ENCODE measurements around the gene DENND1C.
A peak's percentile ranks its signal among the peaks of the same experiment; 100 is the strongest.
"Not testable (repeated sequence)": the region's sequence is repeated elsewhere in the genome, so short reads cannot be mapped to it uniquely, and the experiment has no call there.

Gene DENND1C

DNA sequence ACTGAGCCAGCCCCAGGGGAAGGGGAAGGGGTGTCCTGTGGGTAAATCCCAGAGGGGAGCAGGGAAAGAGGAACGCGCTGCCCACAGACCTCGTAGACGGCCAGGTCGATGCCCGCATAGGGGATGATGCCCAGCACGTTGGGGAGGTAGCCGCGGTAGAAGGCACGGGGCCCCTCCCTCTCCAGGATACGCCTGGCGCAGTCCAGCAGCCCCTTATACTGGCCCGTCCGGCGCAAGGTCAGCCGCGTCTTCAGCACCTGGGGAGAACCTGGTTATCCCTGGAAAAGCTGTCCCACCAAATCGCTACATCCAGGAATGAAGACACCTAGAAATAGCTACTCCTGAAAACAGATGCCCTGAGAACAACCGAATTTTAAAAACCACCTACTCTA is 29.4 kb downstream of the DENND1C start:
- no peak for DNase-seq

DNA sequence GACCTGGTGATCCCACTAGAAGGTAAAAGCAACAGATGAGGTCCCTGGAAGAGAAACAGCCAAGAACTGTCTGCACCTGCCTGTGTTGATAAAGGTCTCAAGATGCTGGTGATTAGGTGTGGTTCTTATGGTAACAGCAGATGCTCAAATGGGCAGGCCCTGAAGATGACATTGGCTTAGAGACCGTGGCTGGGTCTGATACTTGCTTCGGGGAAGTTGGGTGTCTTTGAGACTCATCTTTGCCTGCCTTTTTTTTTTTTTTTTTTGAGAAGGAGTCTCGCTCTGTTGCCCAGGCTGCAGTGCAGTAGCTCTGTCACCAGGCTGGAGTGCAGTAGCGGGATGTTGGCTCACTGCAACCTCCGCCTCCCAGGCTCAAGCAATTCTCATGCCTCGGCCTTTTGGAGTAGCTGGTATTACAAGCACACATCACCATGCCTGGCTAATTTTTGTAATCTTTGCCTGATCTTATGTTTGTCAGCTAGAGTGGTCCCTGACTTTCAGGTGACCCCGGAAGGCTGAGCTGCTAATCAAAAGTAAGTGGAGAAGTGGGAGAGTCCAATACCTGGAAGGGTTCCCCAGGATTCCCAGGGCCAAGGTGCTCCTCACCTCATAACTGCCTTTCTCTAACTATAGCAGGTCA is 29.9 kb downstream of the DENND1C start:
- no peak for DNase-seq

DNA sequence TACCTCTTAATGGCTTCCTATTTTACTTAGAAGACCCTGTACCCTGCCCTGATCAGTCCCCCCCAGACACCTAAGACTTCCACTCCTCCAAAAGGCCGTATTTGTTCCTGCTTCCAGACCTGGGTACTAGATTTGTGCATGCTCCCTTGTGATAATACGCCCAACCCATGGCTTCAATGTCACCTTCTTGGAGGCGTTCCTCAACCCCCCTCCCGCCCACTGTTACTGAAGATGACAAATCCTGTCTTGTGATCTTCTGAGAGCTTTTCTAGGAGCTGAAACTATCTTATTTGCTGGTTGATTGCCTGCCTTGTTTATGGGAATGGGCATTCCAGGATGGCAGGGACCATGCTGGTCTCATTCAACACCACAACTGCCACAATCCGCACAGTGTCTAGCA is 31.4 kb downstream of the DENND1C start:
- no peak for DNase-seq

DNA sequence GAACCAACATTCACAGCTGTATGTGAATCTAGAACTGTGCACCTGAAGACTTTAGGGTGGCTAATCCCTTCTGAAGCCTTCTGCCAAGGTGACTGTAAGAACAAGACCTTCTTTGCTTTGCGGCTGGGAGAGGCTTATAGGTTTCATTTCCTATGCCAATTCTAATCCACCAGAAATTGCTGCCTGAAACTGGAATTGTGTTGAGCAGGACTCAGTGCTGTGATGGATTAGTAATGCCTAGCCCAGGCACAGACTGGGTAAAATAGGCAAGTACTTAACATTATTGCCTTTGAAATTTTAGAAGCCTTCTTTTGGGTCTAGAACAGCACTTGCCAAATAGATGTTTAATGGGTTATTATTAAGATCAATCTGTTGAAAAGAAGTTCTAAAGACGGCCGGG is 33.5 kb downstream of the DENND1C start:
- no peak for DNase-seq

DNA sequence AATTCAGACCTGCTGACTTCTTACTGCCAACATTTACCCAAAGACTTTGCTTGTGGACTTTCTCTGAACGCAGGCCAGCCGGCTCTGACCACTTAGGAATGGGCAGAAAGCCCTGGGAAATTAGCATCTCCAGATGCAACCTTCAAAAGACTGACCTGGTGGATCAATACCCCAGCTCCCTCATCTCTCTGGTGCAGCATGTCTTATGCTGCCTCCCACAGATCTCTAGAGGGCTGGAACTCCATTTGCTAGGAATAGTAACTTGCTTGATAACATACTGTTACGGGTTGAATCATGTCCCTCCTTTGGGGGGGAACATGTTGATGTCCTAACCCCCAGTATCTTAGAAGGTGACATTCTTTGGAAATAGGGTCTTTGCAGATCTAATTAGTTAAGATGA is 35.1 kb downstream of the DENND1C start:
- DNase-seq = no peak

DNA sequence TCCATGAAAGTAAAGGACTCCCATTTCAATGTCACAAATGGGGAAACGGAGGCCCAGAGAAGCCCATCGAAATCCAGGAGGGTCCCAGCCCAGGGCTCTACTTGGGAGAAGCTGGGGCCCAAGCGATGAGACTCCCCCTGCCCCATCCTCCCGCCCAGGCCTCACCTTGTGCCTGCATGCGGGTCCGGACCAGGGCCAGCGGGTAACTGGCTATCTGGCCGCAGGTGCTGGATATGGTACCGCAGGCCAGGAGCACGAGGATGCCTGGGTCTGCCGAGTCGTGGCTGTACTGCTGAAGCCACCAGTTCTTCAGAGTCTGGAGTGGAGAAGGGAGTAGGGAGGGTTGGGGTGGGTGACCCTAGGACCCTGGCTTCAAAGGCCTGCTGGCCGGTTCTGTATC is 37.6 kb downstream of the DENND1C start:
- DNase-seq = no peak

DNA sequence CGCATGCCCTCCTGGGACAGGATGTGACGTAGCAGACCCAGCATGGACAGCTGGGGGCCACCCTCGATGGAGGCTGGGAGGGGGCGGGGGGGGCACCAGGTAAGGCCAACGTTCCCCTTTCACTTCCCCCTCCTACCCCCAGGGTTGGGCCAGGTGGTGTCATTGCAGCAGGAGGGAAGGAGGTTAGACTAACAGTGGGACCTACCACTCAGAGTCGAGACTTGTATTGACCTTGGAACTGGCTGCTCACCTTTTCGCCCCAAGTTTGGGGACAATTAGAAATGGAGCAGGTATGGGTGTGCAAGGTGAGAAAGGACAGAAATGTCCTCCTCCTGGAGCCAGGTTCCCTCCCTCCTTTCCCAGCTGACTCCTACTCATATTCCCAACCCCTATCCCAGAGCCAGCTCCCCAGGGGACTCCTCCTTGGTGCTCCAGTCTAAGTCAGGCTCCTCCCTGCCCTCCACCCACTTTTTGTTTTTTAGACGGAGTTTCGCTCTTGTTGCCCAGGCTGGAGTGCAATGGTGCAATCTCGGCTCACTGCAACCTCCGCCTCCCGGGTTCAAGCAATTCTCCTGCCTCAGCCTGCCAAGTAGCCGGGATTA is 39.4 kb downstream of the DENND1C start:
- no peak for DNase-seq

DNA sequence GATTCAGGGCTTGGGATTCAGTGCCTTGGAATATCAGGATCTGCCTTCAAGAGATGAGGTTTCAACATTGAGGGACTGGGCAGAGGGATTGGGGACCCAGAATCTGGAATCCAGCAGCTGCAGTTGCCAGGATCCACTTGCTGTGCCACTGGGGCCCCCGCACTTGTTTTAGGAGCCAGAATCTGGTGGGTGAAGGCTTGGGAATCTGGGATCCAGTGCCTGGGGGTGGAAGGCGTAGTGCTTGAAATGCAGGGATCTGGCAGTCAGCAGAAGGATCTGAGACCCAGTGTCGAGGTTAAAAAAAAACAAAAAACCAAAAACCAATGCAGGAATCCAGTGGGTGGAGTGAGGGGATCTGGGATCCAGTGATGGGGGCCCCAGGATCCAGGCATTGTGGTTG is 40.7 kb downstream of the DENND1C start:
- no peak for DNase-seq

DNA sequence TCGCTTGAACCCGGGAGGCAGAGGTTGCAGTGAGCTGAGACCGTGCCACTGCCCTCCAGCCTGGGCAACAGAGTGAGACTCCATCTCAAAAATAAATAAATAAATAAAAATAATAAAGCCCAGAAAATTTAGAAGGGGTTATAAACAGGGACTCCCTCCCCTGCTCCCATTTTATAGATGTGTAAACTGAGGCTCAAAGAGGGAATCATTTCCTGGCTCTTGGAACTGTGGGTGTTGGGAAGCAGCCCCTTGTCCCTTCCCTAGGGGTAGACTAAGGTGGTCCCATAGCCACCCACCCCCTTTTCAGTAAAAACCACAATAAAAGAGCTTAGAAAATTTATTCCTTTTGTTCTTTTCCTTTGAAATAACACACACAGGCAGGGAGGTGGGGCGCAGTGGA is 41.8 kb downstream of the DENND1C start:
- DNase-seq = no peak

DNA sequence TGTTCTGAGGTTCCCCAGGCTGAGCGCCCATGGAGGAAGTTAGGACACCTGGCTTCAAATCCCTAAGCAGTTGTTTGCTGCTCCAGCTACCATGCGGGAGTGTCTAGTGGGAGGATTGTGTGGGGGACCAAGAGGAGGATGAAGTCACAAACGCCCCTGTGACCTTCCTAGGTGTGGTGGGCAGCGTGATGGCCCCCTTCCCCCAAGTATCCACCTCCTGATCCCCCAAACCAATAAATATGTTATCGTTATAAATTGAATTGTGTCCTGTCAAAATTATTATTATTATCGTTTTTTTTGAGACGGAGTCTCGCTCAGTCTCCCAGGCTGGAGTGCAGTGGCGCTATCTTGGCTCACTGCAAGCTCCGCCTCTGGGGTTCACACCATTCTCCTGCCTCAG is 47.9 kb downstream of the DENND1C start, which contains the start of gene SLC25A41:
TSS of gene SLC25A41 (minus strand) at position 101 of the 400 bp plus-strand sequence. CDS start at position 31, 70 bp downstream.
- no peak for DNase-seq

DNA sequence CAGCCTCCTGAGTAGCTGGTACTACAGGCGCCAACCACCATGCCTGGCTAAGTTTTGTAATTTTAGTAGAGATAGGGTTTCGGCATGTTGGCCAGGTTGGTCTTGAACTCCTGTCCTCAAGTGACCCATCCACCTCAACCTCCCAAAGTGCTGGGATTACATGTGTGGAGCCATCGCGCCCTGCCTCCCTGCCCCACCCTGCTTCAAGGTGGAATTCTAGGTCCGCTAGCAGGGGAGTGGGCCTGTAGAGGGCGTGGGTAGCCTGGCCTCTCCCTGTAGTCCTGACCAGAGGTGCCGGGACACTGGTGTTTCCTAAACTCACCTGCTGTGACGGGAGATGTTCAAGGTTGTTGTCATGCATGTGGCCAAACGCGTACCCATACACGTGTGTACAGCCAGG is 48.4 kb downstream of the DENND1C start:
- no peak for DNase-seq

DNA sequence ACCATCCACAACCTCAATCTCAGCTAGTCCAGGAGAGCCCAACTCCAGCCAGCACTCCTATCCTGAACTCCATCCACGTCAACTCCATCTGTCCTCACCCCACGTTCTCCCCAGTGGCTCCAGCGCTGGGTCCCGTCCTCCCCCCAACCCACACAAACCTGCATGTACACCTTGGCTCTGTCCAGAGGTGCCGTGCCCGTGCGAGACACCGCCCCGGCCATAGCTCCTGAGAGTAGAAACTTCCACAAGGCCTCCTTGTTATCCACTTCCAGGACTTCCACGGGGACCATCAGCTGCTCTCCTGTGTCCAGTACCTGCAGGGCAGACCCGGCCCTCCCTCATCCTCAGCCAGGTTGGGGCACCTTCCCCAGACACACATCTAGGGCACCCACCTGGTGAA is 49.7 kb downstream of the DENND1C start:
- DNase-seq = no peak

DNA sequence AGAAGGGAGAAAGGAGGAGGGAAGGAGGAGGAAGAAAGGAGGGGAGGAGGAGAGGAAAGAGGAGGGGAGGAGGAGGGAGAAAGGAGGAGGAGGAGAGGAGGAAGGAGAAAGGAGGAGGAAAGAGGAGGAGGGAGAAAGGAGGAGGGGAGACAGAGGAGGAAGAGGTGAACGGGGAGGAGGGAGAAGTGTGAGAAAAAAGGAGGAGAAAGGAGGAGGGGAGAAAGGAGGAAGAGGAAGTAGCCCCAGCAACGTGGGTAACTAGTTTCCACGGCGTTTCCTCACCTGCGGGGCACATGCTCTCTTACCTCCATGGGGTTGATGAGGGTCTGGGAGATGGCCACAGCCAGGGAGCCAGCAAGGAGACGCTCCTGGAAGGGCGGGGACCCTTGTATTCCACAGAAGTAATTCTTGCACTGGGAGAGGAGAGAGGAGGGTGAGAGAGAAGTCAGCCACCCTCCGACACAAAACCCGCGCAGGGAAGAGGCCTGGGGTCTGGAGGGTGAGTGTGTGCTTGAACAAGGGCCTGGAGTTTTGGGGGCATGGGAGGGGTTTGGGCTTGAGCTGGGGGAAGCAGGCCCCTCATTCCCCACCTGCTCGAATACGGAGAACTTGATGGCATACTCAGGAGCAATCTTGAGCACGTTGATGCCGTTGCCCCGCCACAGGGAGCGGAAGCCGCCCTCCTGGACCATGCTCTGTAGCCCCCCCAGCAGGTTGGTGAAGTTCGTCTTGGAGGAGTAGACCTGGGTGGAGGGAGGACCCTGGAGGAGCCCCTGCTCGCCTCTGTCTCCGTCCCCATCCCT is 52.0 kb downstream of the DENND1C start:
- no peak for DNase-seq

DNA sequence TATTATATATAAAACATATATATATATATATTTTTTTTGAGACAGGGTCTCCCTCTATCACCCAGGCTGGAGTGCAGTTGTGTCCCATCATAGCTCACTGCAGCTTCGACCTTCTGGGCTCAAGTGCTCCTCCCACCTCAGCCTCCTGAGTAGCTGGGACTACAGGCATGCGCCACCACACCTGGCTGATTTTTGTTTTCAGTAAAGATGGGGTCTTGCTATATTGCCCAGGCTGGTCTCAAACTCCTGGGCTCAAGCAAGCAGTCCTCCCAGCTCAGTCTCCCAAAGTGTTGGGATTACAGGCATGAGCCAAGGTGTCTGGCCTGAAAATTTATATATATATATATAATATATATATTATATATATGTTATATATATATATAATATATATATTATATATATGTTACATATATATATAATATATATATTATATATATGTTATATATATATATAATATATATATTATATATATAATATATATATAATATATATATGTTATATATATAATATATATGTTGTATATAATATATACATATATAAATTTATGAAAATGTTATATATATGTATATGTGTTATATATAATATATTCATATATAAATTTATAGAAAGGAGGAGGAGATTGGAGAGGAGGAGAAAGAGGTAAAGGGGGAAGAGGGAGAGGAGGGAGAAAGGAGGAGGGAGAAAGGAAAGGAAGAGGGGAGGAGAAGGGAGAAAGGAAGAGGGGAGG is 52.7 kb downstream of the DENND1C start:
- not testable (repeated sequence) for DNase-seq

DNA sequence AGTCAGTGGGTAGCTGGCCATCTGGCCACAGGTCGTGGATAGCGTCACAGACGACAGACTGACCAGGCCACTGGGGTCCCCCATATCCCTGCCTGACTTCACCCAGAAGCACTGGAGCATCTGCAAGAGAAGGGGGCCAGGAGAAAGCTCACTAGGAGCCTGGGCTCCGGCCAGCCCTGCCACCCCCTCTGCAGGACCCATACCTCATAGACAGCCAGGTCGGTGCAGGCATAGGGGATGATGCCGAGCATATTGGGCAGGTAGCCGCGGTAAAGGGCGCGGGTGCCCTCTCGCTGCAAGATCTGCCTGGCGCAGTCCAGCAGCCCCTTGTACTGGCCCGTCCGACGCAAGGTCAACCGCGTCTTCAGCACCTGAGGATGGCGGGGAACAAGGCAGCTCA is 54.5 kb downstream of the DENND1C start:
- DNase-seq = no peak

DNA sequence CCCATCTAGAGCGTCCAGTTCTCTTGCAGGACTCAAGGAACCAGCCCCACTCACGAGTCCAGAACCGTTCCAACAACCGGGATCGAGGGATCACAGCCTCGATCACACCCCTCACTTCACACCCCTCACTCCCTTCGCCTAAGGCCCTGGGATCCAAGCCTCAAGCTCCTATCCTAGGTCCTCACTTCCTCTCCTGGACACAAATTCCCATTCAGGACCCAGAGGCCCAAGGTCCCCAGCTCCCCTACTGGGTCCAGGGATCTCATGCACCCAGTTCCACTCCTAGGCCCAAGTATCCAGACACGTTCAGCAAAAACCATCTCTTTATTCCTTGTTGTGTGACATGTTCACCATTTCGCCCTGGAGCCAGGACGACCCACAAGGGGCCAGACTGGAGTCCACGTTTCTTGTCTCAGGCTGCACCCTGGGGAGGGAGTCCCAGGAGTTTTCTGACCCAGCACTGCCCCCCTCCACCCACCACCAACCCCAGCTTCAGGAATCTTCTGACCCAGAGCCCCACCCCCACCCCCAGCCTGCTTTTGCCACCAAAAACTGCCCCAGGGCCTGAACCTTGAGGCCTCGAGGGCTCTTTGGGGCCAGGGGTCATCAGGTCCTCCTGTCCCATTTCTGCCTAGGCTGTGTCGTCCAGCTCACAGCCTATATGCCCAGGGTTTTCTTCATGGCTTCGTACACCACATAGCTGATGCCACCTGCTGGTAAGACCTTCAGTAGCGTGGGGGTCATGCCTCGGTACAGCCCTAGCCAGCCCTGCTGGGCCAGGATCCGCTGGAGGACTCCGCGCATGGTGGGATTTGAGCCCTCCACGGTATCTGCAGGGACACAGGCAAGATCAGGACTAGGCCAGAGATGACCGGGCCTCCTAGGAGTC is 55.6 kb downstream of the DENND1C start:
- DNase-seq = no peak

DNA sequence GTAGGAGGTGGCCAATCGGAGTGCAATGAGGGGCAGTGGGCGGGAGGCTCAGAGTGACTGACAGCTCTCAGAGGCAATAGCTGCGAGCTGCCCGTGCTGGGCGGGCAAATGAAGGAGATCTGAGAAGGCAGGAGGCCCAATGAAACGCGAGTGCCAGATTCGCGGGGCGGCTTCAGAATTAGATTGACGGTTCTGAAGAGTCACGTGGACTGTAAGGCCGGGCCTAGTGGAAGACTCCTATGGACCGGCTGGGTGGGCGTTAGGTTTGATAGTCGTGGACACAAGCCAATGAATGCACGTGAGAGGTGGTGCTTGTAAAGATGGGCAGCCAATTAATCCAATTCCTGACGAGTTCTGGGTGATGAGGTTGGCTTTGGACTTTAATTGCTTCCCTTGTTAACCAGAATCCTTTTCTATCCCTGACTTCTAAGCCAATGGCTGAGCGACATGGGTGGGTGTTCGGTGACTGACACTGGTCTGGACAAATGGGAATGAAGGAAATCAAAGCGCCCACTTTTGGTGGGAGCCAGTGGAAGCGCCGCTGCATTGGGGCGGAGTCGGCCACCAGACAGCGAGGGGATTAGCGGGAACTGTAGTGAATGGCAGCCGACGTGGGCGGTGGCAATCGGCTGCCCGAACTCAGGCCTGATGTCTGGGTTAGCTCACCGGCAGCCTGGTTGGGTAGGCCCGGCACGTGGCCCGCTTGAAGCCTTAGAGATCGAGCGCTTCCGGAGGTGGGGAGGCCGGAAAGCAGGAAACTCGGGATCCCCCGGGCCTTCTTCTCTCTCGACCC is 56.5 kb downstream of the DENND1C start:
- DNase-seq = peak; percentile 100

DNA sequence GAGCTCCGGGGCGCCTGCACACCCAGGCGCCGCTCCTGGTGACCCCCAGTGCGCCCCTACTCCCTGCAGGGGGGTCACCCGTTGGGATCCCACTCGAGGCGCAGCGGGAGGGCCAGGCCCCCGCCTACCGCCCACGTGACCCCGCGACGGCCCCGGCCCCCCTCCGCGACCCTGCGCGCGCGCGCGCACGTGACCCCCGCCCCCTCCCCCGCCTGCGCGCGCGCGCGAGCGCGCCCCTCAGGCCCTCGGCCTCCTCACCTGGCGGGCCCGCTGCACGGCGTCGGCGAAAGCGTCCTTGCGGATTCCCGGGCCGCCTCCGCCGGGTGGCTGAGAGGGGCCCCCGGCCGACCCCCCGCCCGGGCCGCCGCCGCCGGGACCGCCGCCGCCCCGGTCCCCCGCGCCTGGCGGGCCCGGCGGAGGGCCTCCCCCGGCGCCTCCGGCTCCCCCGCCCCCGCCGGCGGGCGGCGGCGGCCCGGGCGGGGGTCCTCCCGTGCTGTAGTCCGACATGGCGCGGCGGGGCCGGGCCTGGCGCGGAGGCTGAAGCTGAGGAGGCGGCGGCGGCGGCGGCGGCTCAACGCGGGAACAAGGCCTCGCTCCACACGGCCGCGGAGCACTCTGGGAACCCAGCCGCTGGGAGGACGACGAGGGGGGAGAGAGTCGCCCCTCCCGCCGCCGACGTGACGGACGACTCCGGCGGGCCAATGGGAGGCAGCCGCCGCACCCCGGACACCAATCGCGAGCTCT is 57.2 kb downstream of the DENND1C start, which contains the start of gene KHSRP:
TSS of gene KHSRP (minus strand) at position 617 of the 744 bp plus-strand sequence. CDS start at position 507, 110 bp downstream.
- DNase-seq = peak; percentile 47

DNA sequence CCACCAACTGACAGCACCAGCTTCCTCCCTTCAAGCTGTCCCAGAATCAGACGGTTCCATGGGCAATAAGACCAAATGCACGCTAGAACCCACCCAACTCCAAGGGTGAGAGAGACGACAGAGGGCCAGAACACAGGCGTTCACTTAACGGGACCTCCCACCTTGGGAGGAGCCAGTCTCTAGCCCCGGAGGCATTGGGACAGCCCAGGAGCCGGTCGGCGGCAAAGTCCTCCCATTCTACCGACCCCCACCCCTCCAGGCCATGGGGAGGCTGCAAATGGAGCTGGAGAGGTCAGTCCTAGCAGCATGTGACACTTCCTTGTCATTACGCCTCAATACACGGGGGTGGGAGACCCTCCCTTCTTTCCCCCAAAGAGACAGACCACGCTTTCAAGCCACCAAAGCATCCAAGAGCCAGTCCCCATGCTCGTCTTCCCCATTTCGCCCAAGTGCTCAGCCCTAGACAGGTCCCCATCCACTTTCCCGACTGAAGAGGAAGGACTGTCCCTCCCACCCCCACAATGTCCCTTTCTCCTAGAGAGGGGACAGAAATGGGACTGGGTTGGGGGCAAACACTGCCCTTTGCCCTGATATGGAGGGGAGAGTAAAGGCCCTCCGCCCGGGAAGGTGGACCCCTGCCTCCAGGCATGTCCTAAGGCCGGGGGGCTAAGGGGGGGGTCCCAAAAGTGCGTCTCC is 57.9 kb downstream of the DENND1C start:
- peak; percentile 61 for DNase-seq
